Panc1 (cell line): Measurements from ENCODE around the gene HTR4. TPM values are rescaled to one million over a fixed set of nuclear protein-coding genes. Genes with fewer than 3 reads are reported as not detected.
"Not testable (repeated sequence)": the region's sequence is repeated elsewhere in the genome, so short reads cannot be mapped to it uniquely, and the experiment has no call there.

ENCODE experiments used
- ATAC-seq: fragments of 200-7000 bp; cut with Tn5 transposase; 2 replicates; pipeline ENCODE4 v1.9.1; 2020; ENCODE audit warnings: mild to moderate bottlenecking, moderate library complexity
- BruUV-seq: library from RNA; stranded (reverse); fragments of 400-500 nt; replicated peaks from 2 replicates; lab custom pipeline; 2021; lab: Mats Ljungman, UMichigan
- CTCF ChIA-PET: fragments of 300-600 bp; sonication (Branson Sonifier 250); formaldehyde crosslinking; loops from one replicate; lab custom pipeline; 2022; ENCODE audit warnings: antibody characterized with exemption; lab: Charles Lee
- POLR2A ChIA-PET: fragments of 300-600 bp; sonication (Branson Sonifier 250); formaldehyde crosslinking; loops from one replicate; lab custom pipeline; 2022; ENCODE audit warnings: antibody characterized with exemption; lab: Charles Lee
- DNase-seq: peaks from one replicate; pipeline ENCODE4 v3.0.0-alpha.2; 2010; ENCODE audit warnings: low read depth, low spot score
- H3K27ac ChIP-seq: 2 replicates; pipeline ENCODE4 v1.5.1; 2011; ENCODE audit warnings: mild to moderate bottlenecking, low read length, inconsistent platforms
- H3K27me3 ChIP-seq: fragments of 200-500 bp; sonication (Bioruptor generic); 2 replicates; pipeline ENCODE4 v1.6.0; 2014; ENCODE audit warnings: low read length, inconsistent platforms; ENCODE audit not compliant: control insufficient read depth, insufficient read depth
- H3K36me3 ChIP-seq: fragments of 200-500 bp; sonication (Bioruptor generic); 2 replicates; pipeline ENCODE4 v1.5.1; 2014; ENCODE audit warnings: inconsistent platforms, mild to moderate bottlenecking, low read length, moderate library complexity; ENCODE audit not compliant: control insufficient read depth, insufficient read depth
- H3K4me1 ChIP-seq: 2 replicates; pipeline ENCODE4 v1.5.1; 2011; ENCODE audit warnings: inconsistent platforms, mild to moderate bottlenecking, low read length, moderate library complexity; ENCODE audit not compliant: control insufficient read depth, insufficient read depth
- H3K4me3 ChIP-seq, 2 experiments: 2 replicates each; pipeline ENCODE4 v1.5.1; 2011 to 2012; ENCODE audit warnings: low read depth in 2 of 2, low read length in 2 of 2, mild to moderate bottlenecking in 2 of 2, inconsistent platforms in 1 of 2, moderate library complexity in 1 of 2
- H3K9me3 ChIP-seq: fragments of 200-500 bp; sonication (Bioruptor generic); 2 replicates; pipeline ENCODE4 v1.5.1; 2014; ENCODE audit warnings: low read depth, mild to moderate bottlenecking, inconsistent platforms, low read length, moderate library complexity; ENCODE audit not compliant: control insufficient read depth, insufficient read depth
- CTCF ChIP-seq: fragments of 450-650 bp; IDR thresholded peaks from 2 replicates; pipeline ENCODE4 v1.5.1; 2017; ENCODE audit warnings: mild to moderate bottlenecking
- POLR2AphosphoS5 ChIP-seq: IDR thresholded peaks from 2 replicates; pipeline ENCODE4 v1.6.1; 2012; ENCODE audit warnings: mild to moderate bottlenecking, low read depth, low read length, moderate library complexity
- REST ChIP-seq, 2 experiments: IDR thresholded peaks; 2 replicates each; pipeline ENCODE4 v1.6.1; 2011 to 2012; ENCODE audit warnings: low read depth in 2 of 2, control low read depth in 1 of 2, low read length in 1 of 2, mild to moderate bottlenecking in 1 of 2, moderate library complexity in 1 of 2; ENCODE audit not compliant: insufficient read depth in 1 of 2
- SIN3A ChIP-seq: IDR thresholded peaks from 2 replicates; pipeline ENCODE4 v1.6.1; 2012; ENCODE audit warnings: low read depth, mild to moderate bottlenecking, low read length, moderate library complexity, borderline replicate concordance; ENCODE audit not compliant: insufficient read depth
- TCF7L2 ChIP-seq: IDR thresholded peaks from 2 replicates; pipeline ENCODE4 v1.6.1; 2011; ENCODE audit warnings: mild to moderate bottlenecking, low read depth, low read length, inconsistent platforms
- in situ Hi-C: cut with HindIII; loops from 2 replicates; pipeline ENCODE4 v1.10.0; 2016; ENCODE audit warnings: low sequenced_read_pairs, low pct_unique_long_range_greater_than_20kb
- intact Hi-C: fragments of 100-400 bp; cut with micrococcal nuclease; formaldehyde crosslinking; loops from one replicate; pipeline ENCODE4 v1.10.0; 2022; ENCODE audit not compliant: unreplicated experiment
- total RNA-seq: library from RNA; stranded (reverse); gene quantifications from one replicate; pipeline ENCODE4 v1.2.1, GENCODE V29; 2021; ENCODE audit not compliant: unreplicated experiment

HTR4 gene
- total RNA-seq, 1 experiment from 2014 or later = not detected

GRCh38 chr5:148532969-148533670 is 121.2 kb downstream of the HTR4 start:
- Histone ChIP-seq H3K4me3 (no peak overlapping the region), H3K9me3 (no peaks in the 10 kb centered on the region), H3K4me1 (no peaks in the 10 kb centered on the region), H3K36me3 (no peaks in the 10 kb centered on the region), H3K27me3 (no peaks in the 10 kb centered on the region), H3K27ac (no peak overlapping the region)
- no peak for ATAC-seq
- DNase-seq = no peak
- in situ Hi-C loops (no loop called here), intact Hi-C loops (no loop called here)
- TF ChIP-seq POLR2AphosphoS5 (no peak), REST (IDR thresholded peaks at IDR 0.05; ENCODE audit: insufficient read depth in 1 of 2, low read depth in 2 of 2, low read length in 1 of 2) (no peak), CTCF (no peak), SIN3A (no peak), TCF7L2 (no peak)
- ChIA-PET POLR2A (no interaction called here), CTCF (no interaction called here)
- no TSS peak for BruUV-seq

- DNase-seq, H3K27ac ChIP-seq, H3K9me3 ChIP-seq, H3K36me3 ChIP-seq, in situ Hi-C loops, POLR2A ChIA-PET, intact Hi-C loops, H3K27me3 ChIP-seq, ATAC-seq, BruUV-seq, CTCF ChIA-PET, H3K4me3 ChIP-seq, H3K4me1 ChIP-seq: not testable (repeated sequence)
Measured at GRCh38 chr5:148529450-148529849, 124.9 kb downstream of the HTR4 start.

GRCh38 chr5:148524721-148525120 is 129.6 kb downstream of the HTR4 start:
- Histone ChIP-seq H3K9me3 (no peaks in the 10 kb centered on the region), H3K4me3 (no peak overlapping the region), H3K27ac (no peak overlapping the region), H3K4me1 (no peaks in the 10 kb centered on the region), H3K36me3 (no peaks in the 10 kb centered on the region), H3K27me3 (no peaks in the 10 kb centered on the region)
- no peak for TF ChIP-seq CTCF
- TF ChIP-seq REST (IDR thresholded peaks at IDR 0.05; ENCODE audit: insufficient read depth in 1 of 2, low read depth in 2 of 2, low read length in 1 of 2) = no peak
- no peak for TF ChIP-seq POLR2AphosphoS5
- TF ChIP-seq SIN3A = no peak
- TF ChIP-seq TCF7L2 = no peak
- intact Hi-C loops = no loop called here
- ATAC-seq (no peak), DNase-seq (no peak)
- in situ Hi-C loops = no loop called here
- CTCF ChIA-PET = no interaction called here
- BruUV-seq = no TSS peak
- POLR2A ChIA-PET = no interaction called here
